ENCODE measurements around the gene MMRN2.

Gene MMRN2

DNA sequence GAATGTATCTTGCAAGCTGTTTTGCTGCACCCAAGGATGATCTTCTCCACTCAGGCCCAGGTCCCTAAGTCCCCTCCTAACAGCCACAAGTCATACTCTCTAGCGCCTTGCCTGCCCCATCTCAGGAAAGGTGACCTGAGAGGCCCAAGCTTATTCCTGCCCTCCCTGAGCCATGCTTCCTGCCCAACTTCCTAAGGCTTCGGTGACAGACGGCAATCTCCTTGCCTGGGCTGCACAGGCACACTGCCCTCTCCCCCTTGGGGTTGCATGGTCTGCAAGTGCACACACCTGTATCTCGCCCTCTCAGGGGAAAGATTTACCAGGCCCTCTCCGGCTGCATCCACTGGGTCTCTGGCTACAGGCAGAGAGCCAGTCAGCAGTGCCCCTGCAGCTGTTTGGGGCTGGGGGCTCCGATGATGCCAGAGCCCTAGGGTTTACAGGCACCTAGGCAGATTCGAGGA is 10.1 kb upstream of the MMRN2 start:
- TF ChIP-seq SNAI2 (CRISPR knock-in tag; IDR thresholded peaks at IDR 0.05) (no peak), BACH2 (CRISPR knock-in tag; IDR thresholded peaks at IDR 0.05; ENCODE audit: borderline replicate concordance) (no peak), PPARA (CRISPR knock-in tag; IDR thresholded peaks at IDR 0.05; ENCODE audit: borderline replicate concordance) (no peak), ZC3H10 (CRISPR knock-in tag; IDR thresholded peaks at IDR 0.05) (no peak), ARNTL (CRISPR knock-in tag; IDR thresholded peaks at IDR 0.05; ENCODE audit: borderline replicate concordance, low read depth) (no peak), ZNF565 (CRISPR knock-in tag; conservative IDR thresholded peaks at IDR 0.05; ENCODE audit: low read depth) (no peak), ISL1 (CRISPR knock-in tag; IDR thresholded peaks at IDR 0.05) (no peak), TCF4 (CRISPR knock-in tag; IDR thresholded peaks at IDR 0.05; ENCODE audit: borderline replicate concordance) (no peak), OSR1 (CRISPR knock-in tag; IDR thresholded peaks at IDR 0.05) (no peak), CSDC2 (CRISPR knock-in tag; IDR thresholded peaks at IDR 0.05) (no peak)
- TF ChIP-seq, protein P1, sequence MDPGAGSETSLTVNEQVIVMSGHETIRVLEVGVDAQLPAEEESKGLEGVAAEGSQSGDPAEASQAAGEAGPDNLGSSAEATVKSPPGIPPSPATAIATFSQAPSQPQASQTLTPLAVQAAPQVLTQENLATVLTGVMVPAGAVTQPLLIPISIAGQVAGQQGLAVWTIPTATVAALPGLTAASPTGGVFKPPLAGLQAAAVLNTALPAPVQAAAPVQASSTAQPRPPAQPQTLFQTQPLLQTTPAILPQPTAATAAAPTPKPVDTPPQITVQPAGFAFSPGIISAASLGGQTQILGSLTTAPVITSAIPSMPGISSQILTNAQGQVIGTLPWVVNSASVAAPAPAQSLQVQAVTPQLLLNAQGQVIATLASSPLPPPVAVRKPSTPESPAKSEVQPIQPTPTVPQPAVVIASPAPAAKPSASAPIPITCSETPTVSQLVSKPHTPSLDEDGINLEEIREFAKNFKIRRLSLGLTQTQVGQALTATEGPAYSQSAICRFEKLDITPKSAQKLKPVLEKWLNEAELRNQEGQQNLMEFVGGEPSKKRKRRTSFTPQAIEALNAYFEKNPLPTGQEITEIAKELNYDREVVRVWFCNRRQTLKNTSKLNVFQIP (CRISPR knock-in tag; IDR thresholded peaks at IDR 0.05; ENCODE audit: borderline replicate concordance, low read depth), result no peak
- TF ChIP-seq, protein P2, sequence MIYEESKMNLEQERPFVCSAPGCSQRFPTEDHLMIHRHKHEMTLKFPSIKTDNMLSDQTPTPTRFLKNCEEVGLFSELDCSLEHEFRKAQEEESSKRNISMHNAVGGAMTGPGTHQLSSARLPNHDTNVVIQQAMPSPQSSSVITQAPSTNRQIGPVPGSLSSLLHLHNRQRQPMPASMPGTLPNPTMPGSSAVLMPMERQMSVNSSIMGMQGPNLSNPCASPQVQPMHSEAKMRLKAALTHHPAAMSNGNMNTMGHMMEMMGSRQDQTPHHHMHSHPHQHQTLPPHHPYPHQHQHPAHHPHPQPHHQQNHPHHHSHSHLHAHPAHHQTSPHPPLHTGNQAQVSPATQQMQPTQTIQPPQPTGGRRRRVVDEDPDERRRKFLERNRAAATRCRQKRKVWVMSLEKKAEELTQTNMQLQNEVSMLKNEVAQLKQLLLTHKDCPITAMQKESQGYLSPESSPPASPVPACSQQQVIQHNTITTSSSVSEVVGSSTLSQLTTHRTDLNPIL (CRISPR knock-in tag; IDR thresholded peaks at IDR 0.05; ENCODE audit: low read depth), result no peak
- TF ChIP-seq, protein P3, sequence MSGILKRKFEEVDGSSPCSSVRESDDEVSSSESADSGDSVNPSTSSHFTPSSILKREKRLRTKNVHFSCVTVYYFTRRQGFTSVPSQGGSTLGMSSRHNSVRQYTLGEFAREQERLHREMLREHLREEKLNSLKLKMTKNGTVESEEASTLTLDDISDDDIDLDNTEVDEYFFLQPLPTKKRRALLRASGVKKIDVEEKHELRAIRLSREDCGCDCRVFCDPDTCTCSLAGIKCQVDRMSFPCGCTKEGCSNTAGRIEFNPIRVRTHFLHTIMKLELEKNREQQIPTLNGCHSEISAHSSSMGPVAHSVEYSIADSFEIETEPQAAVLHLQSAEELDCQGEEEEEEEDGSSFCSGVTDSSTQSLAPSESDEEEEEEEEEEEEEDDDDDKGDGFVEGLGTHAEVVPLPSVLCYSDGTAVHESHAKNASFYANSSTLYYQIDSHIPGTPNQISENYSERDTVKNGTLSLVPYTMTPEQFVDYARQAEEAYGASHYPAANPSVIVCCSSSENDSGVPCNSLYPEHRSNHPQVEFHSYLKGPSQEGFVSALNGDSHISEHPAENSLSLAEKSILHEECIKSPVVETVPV (CRISPR knock-in tag; IDR thresholded peaks at IDR 0.05), result no peak
- TF ChIP-seq, protein P4, sequence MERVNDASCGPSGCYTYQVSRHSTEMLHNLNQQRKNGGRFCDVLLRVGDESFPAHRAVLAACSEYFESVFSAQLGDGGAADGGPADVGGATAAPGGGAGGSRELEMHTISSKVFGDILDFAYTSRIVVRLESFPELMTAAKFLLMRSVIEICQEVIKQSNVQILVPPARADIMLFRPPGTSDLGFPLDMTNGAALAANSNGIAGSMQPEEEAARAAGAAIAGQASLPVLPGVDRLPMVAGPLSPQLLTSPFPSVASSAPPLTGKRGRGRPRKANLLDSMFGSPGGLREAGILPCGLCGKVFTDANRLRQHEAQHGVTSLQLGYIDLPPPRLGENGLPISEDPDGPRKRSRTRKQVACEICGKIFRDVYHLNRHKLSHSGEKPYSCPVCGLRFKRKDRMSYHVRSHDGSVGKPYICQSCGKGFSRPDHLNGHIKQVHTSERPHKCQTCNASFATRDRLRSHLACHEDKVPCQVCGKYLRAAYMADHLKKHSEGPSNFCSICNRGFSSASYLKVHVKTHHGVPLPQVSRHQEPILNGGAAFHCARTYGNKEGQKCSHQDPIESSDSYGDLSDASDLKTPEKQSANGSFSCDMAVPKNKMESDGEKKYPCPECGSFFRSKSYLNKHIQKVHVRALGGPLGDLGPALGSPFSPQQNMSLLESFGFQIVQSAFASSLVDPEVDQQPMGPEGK (CRISPR knock-in tag; IDR thresholded peaks at IDR 0.05; ENCODE audit: borderline replicate concordance), result no peak
- TF ChIP-seq, protein P5, sequence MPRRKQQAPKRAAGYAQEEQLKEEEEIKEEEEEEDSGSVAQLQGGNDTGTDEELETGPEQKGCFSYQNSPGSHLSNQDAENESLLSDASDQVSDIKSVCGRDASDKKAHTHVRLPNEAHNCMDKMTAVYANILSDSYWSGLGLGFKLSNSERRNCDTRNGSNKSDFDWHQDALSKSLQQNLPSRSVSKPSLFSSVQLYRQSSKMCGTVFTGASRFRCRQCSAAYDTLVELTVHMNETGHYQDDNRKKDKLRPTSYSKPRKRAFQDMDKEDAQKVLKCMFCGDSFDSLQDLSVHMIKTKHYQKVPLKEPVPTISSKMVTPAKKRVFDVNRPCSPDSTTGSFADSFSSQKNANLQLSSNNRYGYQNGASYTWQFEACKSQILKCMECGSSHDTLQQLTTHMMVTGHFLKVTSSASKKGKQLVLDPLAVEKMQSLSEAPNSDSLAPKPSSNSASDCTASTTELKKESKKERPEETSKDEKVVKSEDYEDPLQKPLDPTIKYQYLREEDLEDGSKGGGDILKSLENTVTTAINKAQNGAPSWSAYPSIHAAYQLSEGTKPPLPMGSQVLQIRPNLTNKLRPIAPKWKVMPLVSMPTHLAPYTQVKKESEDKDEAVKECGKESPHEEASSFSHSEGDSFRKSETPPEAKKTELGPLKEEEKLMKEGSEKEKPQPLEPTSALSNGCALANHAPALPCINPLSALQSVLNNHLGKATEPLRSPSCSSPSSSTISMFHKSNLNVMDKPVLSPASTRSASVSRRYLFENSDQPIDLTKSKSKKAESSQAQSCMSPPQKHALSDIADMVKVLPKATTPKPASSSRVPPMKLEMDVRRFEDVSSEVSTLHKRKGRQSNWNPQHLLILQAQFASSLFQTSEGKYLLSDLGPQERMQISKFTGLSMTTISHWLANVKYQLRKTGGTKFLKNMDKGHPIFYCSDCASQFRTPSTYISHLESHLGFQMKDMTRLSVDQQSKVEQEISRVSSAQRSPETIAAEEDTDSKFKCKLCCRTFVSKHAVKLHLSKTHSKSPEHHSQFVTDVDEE (CRISPR knock-in tag; IDR thresholded peaks at IDR 0.05), result no peak
- ATAC-seq, result no peak

DNA sequence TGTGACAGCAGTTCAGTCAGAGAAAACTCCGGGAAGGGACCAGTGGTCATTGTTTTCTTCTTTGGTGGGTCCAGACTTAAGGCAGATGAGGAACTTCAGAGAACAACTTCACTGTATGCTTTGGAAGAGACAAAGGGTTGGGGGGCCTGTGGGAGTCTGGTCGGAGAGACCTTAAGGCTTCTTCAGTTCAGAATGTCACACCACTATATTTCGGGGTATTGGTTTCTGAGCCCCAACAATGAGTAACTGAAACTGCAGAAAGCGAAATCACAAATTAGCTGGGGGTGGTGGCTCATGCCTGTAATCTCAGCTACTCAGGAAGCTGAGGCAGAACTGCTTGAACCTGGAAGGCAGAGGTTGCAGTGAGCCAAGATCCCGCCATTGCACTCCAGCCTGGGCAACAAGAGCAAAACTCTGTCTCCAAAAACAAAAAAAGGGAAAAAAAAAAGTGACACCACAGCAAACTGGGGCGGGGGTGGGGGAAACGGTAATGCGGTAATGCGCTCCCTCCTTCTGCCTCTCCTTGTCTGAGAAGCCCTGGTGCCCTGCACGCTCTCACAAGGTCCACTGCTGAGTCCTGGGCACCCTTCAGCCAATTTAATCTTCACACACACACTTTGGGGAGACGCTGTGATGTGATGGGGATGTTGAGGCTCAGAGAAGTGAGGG is 8.7 kb upstream of the MMRN2 start:
- TF ChIP-seq, protein P4 (CRISPR knock-in tag; IDR thresholded peaks at IDR 0.05; ENCODE audit: borderline replicate concordance), result no peak
- no peak for TF ChIP-seq RARB (CRISPR knock-in tag; IDR thresholded peaks at IDR 0.05)
- TF ChIP-seq ZFP3 (CRISPR knock-in tag; IDR thresholded peaks at IDR 0.05), result no peak
- TF ChIP-seq, protein P3 (CRISPR knock-in tag; IDR thresholded peaks at IDR 0.05), result no peak
- no peak for TF ChIP-seq ISL1 (CRISPR knock-in tag; IDR thresholded peaks at IDR 0.05)
- TF ChIP-seq, protein P5 (CRISPR knock-in tag; IDR thresholded peaks at IDR 0.05), result no peak
- TF ChIP-seq, protein P2 (CRISPR knock-in tag; IDR thresholded peaks at IDR 0.05; ENCODE audit: low read depth), result no peak
- peak; percentile 27 for ATAC-seq

All from SK-N-SH treated with all-trans-retinoic acid at 6 μM for 48 hours (cell line).